Measurements from ENCODE around the gene KIF24.

GRCh38 chr9:34322899-34323591 lies 6.0 kb downstream of the KIF24 start:
- TF ChIP-seq SIN3A (IDR thresholded peaks at IDR 0.05; ENCODE audit: borderline replicate concordance, insufficient read depth, low read length), result no peak
- no peak for TF ChIP-seq POLR2AphosphoS5 (IDR thresholded peaks at IDR 0.05; ENCODE audit: low read depth, low read length)
- no peak for TF ChIP-seq FOXP2 (optimal IDR thresholded peaks at IDR 0.05; ENCODE audit: borderline replicate concordance, extremely low read depth, extremely low read length, insufficient read depth)
- TF ChIP-seq REST (IDR thresholded peaks at IDR 0.05; ENCODE audit: insufficient read depth in 1 of 2, low read depth in 2 of 2, low read length in 2 of 2), result no peak

Data from PFSK-1 (cell line).